NCI-H146 treated with DMSO at 0.1 percent for 48 hours (cell line): ENCODE results near the gene FASTKD2.
"Not testable (repeated sequence)": the region's sequence is repeated elsewhere in the genome, so short reads cannot be mapped to it uniquely, and the experiment has no call there.

Source experiments
- DNase-seq: peaks from one replicate; lab custom pipeline; 2025; ENCODE audit not compliant: unreplicated experiment; lab: John Stamatoyannopoulos, UW

The FASTKD2 gene

DNA sequence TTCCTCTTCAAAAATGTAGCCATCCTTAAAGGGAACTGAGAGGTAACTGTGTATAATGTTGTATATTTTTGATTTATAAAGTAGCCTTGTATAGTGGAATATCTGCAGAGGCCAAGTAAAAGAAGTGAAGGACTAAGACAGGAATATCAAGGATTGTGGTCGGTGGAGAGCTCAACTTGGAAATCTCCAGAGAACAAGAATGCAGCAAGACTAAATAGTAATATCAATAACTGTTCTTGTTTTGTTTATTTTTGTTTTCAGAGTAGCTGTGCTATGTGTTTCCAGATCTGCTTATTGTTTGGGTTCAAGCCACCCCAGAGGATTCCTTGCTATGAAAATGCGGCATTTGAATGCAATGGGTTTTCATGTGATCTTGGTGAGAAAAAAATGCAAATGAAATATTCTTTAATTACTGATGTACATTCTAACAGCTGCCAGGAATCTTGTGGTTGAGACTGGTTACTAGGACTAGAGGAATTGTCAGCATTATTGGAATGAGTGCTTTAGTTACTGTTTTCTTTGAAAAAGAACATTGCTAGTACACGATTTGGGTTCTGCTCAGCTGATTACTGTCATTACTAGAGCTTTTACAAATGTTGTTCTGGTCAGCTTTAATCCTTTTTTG lies 25.0 kb downstream of the FASTKD2 start:
- no peak for DNase-seq

DNA sequence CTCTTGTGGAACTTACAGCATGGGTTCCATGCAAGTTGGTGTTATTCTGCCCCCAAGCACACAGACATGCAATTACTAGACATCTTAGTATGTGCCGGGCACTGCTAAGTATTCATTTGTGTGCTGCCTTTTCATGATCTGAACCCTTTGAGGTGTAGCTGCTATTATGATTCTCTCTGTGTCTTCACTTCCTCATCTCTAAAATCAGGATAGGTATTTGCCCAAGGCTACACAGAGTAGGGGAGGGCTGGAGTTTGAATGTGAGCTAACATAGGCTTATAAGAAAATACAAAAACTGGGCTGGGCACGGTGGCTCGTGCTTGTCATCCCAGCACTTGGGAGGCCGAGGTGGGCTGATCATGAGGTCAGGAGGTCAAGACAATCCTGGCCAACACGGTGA lies 27.2 kb downstream of the FASTKD2 start:
- DNase-seq: no peak

DNA sequence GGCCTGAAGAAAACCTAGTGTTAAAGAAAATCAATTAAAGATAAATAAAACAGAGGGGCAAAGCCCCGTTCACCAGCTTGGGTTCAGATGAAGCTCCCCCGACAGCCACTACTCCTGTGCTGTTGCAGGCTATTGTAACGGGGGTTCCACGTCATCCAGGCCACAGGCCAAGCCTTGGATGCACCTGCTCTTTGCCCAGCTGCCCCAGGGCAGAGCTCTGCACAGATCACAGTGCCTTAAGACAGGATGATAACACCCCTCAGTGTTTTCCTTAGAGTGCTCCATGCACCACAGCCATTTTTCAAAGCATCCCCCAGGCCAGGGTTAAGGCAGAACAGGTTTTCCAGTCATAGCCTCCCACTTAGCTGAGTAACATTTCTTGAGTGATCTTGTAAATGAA lies 32.0 kb downstream of the FASTKD2 start:
- no peak for DNase-seq

DNA sequence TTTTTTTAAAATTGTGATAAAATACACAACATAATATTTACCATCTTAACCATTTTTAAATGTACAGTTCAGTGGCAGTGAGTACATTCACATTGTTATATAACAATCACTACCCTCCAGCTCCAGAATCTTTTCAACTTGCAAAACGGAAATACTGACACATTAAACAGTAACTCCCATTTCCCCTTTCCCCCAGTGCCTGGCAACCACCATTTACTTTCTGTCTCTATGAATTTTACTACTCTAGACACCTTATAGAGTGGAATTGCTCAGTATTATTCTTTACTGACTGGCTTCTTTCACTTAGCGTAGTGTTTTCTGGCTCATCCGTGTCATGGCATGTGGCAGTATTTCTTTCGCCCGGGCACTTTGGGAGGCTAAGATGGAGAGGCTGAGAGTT lies 32.6 kb downstream of the FASTKD2 start:
- DNase-seq: no peak

DNA sequence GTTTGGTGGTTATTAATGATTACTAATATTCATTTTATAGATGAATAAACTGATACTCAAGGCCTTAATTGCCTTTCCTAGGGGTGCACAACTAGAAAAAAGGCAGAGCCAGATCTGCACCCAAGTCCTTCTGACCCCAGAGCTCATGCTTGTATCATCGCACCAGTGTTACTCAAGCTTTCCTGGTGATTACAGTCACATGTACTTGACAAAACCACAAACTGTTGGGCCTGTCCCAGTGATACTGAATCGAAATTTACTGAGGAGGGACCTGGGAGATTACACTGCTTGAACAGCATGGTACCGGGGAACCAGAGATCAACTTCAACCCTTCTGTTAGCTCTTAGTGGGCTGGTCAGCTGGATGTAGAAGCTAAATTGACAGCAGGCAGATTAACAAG lies 33.7 kb downstream of the FASTKD2 start:
- DNase-seq: no peak

DNA sequence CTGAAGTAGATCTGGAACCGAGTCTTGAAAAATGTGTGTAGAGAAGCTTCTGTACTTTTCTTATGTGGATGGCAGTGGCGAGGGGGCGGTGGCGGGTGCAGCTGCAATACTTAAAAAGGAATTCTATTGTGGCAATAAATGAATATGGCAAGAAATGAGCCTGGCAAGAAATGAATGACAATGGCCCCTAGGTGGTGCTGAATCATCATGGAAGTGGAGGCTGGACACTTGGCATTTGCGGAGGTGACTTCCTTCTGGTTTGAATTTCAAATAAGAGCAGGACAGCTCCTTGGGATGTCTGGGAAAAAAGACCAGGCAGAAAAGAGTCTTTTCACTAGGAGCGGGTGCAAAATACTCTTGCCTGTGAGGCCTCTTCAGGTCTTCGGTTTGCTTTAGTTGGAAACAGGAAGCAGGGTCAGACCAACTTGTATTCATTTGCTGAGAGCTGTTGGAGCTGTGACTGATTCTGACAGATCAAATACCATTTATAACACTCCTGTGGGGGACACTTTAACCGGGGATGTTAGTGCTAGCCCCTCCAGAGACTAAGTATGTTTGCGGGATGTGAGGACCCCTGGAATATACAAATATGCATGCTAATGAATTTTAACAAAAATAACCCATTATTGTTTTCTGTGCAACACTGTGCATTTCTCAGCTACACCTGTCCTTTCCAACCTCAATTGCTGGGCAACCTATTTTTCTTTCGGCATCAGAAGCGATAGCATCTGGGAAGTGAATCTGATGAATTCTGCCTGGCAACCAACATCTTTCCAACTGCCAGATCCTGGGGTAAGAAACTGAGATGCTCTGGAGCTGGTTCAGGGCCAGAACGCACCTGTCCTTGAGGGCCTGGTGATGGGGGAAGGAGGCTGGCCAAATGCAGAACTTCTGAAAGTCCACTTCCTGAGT lies 35.4 kb downstream of the FASTKD2 start:
- peak; percentile 1 for DNase-seq

DNA sequence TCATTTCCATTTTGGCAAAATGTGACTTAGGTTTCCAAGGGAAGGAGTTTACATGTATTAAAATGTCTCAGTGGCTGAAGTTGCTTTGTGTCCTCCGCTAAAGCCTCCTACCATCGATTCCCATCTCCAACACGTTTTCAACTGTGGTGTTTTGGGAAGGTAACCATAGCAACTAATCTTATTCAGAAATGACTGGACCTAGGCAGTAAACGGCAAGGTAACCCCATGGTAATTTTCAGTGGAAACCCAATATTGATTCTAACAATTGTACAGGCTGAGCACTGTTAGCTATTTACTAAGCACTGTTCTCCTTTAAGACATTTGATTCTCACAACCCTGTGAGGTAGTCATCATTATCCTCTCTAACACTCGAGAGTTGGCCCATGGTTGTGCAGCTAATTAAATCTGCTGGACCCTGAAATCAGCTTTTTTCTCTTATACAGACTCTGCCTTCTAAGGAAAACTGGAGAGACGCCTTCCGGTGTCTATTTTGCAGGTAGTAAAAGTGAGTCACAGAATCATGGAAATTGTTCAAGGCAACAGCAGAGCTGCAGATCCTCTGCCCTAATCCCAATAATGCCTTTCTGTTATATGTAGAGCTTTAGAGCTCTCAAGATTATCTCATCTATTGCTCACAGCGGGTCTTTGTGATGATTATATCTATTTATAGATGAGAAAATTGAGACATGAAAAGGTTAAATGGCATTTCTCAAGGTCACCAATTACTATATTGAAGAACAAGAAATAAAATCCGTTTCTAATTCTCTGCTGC lies 36.2 kb downstream of the FASTKD2 start:
- DNase-seq: no peak

DNA sequence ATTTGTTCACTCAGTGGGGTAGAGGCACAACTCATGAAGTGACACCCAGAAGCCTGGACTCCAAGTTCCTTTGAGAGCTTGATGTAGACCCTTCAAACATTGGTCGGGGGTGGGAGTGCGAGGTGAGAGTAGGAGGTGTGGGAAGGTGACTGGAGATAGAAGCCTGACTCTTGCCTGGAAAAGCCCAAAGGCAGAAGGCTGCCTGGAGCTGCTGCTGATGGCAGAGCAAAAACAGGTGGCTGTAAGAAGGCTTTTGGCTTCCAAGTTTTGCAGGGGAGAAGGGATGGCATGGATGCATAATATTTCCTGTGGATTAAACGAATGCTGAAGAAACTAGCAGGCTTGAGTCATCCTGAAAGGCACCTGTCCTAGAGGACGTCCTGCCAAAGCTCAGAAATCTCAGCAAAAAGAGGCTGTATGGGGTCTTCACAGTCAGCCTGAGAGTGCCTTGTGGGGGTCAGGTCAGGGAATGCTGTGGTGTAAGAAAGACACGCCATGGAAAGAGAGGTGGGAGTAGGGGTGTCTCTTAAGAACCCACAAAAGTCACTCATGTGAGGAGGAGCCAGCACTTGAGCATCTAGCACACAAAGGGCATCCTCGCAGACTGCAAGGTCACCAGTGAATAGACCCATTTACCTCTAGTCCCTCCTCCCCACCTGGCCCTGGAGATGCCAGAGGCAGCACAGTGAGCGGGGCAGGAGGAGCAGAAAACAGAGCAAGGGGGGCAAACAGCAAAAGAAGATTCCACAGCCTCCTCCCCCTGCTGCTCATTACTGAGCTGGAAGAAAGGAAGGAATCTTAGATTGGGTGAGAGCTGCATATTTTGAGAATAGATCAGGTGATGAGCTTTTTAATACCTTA lies 37.5 kb downstream of the FASTKD2 start:
- DNase-seq: no peak

DNA sequence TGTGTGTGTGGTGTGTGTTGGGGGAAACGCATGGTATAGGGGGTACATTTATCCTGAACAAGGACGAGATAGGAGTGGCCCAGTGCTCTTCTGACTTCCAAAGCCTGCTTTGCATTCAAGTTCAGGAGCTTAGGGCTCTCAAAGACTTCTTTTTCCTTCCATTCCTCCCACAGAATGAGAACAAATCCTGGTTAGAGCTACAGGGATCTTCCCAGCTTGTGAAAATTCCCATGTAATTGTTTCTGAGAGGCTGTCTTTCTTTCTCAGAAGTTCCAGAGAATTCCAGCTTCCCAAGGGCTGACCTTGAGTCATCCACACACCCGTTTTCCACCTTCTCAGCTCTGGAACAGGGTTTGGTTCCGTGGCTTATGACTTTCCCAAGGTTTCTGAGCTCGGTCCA lies 38.9 kb downstream of the FASTKD2 start:
- DNase-seq: no peak

DNA sequence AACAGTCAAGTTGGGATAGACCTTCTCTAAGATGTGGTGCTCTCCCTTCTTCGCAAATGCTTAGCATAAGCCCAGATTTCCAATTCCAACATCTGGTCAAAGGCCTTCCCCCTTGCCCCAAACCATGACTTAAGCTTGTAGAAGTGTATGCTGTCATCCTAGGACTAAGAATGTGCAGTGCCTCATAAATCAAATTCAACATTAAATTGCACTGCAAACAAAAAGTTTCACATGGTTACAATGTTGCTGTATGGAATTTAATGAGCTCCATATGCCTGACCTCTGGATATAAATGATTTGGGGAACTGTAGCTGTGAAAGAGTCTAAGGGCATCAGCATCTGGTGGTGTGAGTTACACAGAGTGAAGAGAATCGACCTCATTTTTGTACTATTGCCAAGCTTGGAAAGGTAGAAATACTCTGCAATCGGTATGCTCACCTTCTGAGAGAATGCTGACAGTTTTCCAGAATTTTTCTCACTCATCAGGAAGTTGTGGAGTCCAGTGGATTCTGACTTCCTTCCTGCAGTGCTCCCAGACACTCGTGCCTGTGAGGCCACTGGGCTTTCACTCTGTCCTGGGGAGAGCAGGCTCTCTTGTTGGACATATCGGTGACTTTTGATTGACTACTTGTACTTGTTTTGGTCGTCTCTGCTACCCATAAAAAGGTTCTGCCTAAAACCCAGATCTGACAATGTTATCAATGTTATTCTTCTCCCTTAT lies 40.6 kb downstream of the FASTKD2 start:
- no peak for DNase-seq

DNA sequence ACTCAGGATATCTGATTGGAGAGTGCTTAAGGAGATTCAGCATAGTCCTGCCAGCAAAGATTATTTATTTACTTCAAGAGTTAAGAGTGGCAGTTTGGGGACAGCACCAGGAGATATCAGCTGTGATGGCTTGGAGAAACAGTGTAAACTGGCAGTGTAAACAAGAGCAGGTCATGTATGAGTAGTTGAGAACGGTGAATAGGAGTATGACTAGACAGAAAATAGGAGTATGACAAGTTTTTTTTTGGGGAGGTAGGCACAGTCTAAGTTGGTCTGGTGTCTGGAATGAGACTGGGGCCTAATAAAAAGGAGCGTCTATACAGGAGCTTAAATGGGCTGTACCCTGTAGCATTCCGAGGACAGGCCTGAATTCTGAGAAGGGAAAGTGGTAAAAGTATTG lies 42.2 kb downstream of the FASTKD2 start:
- not testable (repeated sequence) for DNase-seq

DNA sequence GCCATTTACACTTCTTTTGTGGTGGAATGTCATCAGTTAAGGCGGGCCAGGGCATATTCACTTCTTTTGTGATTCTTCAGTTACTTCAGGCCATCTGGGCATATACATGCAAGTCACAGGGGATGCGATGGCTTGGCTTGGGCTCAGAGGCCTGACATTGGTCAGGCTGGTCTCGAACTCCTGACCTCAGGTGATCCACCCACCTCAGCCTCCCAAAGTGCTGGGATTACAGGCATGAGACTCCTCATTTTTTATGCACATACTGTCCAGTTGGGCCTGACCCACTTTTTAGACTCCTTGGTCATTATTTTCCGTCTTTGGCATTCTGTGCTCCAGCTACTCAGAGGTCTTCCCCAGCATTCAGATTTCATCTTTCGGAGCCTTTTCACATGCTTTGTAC lies 47.1 kb downstream of the FASTKD2 start:
- DNase-seq: not testable (repeated sequence)

DNA sequence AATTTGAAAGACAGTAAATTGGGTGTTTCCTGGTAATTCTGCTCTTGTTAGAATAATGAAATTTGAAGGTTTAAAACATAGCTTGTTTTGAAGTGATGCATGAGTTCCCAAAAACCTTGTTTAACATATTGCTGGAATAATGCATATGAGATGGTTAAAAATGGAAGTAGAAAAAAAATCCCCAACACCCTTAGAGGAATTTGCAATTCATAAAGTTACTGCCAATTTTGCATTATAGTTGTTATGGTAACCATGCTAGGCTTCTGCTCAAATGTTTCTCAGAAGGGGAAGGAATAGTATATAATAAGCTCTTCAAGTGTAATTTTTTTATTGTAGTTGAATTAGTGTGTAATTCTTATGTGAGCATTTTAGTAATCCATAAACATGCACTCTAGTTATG lies 49.1 kb downstream of the FASTKD2 start:
- DNase-seq: no peak

DNA sequence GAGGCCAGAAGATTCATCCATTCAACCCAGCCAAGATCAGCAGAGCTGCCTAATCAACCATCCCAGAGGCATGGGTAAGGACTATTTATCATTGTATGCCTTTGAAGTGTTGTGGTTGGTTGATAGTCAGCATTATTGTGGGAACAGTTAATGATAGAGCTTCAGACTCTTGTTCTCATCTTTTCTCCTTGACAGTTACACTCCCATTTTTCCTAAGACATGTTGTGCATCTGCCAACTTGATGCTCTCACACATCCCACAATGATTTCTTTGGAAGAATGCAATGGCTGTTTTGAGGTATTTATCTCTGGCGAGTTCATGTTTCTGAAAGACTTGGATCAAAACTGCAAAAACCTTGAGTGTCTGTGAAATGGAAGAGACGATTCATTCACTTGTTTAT lies 55.4 kb downstream of the FASTKD2 start:
- DNase-seq: no peak

DNA sequence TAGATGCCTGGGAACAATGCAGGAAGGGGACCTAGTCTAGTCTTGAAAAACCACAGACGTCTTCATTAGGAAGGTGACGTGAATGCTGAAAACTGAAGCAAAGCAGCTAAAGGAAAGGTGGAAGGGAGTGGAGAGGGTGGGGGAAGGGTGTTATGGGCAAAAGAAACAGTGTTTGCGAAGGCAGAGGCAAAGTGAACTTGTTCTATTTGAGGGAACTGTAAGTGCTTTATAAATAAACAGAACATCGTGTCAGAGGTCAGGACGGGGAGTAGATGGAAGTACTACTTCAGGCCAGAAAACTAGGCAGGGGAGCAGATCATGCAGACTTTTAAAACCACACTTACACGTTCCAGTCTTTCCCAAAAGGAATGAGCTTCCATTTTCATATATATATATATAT lies 57.8 kb downstream of the FASTKD2 start:
- DNase-seq: no peak

DNA sequence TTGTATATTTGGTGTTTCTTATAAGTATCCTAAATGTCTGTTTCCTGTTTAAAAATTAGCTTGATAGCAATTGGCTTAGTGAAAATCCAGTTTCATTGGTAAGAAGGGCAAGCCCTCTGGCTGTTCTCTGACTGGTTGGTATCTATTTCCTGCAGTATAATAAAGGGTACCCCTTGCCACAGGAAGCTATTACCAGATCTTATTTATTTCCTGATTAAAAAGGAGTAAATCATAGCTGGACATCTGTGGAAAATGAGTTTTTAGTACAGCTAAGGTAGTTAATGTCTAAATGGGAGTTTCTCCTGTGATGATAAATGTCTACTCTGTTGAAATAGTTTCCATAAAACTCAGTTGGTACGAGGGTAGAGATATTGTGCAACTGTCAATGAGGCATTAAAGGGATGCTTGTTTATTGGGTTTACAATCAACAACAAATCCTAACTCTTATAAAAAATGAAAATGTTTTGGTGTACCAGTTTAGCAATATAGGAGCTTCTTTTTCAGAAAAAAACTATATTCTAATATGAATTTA lies 58.7 kb downstream of the FASTKD2 start:
- DNase-seq: no peak

DNA sequence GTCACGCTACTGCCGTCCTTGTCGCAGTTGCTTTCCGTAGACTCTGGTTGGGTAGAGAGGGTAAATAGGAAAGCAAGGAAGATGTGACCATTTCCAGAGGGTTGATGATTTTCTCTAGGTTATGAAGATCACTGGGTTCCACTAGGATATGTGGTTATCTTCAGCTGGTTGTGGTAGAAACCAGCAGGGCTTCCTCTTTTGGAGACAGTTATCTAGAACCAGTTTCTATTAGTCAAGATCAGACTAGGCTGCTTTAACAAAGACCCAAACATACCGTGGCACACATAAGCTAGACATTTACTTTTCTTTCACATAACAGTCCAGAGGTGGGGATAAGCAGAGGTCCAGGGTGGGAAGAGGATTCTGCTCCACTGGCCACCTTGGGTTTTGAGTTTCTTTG lies 59.6 kb downstream of the FASTKD2 start:
- DNase-seq: no peak

DNA sequence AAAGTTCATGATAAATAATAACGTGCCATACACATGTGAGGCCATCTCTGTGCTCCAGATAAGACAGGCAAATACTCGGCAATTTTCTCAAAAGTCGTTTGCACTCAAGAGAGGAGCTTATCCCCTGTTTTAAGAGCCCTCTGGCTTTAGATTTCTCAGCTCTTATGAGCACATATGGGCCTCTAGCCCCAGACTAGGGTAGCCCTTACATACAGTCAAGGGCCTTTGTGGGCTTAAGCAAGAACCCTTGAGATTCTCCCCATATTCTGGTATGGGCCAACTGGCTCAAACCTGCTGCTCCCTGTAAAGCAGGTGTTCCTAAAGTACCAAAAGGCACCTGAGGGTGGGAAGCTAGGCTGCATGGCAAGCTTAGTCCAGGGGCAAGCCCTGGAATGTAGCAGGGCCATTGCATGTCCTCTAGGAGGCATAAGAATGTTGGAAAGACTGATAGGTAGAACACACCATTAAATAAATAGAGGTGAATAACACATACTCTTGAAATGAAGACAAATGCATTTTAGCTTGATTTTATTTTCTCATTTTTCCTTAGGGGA lies 66.1 kb downstream of the FASTKD2 start:
- no peak for DNase-seq

DNA sequence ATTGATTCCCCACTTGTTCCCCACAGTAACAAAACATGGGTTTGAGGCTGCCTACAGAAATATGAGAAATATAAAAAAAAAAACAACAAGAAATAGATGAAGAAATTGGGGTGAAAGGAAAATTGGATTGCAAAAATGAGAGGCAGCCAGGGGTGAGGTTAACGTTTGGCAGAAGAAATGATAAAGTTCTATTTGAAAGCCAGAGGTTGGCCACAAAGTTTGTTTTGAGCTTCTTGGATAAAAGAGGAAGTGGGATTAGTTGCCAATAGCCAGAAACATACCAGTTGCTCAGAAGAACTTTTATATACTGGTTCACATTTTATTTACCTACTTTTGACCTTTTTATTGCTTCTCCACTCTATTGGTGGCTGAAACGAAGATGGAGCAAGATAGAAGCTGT lies 67.5 kb downstream of the FASTKD2 start:
- no peak for DNase-seq

DNA sequence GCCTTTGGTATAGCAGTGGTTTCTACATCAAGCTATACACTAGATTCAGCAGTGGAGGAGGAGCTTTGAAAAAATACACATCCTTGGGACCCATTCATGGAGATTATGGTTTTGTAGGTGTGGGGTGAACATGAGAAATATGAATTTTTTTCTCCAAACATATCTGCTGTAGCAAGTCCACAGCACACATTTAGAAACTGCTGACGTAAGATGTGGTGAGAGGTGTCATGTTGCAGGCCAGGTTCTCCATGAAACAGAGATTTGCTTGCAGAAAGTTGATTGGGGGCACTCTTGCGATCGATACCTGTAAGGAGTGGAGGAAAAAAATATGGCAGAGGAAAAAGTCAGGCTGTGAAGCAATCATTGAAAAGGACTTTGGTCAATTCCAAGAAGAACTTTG lies 67.9 kb downstream of the FASTKD2 start:
- DNase-seq: no peak
